GM12878 (cell line): ENCODE data around the gene FMNL3. TPM values are rescaled to one million over a fixed set of nuclear protein-coding genes. Genes with fewer than 3 reads are reported as not detected.

Source experiments
- ATAC-seq: fragments of 200-7000 bp; cut with Tn5 transposase; 3 replicates; pipeline ENCODE4 v1.9.1; 2020; ENCODE audit warnings: mild to moderate bottlenecking, moderate library complexity
- BruUV-seq: library from RNA; stranded (reverse); fragments of 400-500 nt; replicated peaks from 2 replicates; lab custom pipeline; 2021; lab: Mats Ljungman, UMichigan
- CTCF ChIA-PET: fragments of 300-600 bp; sonication (Branson Sonifier 250); formaldehyde crosslinking; extraction: SDS; loops from one replicate; lab custom pipeline; 2021; ENCODE audit warnings: inconsistent platforms; lab: Yijun Ruan, JAX
- POLR2A ChIA-PET: fragments of 350-600 bp; formaldehyde crosslinking; extraction: SDS; loops from one replicate; lab custom pipeline; 2021; ENCODE audit warnings: inconsistent platforms; lab: Charles Lee
- RAD21 ChIA-PET: fragments of 300-600 bp; sonication (Branson Sonifier 250); formaldehyde crosslinking; loops from one replicate; lab custom pipeline; 2023; ENCODE audit warnings: antibody characterized with exemption; ENCODE audit not compliant: unreplicated experiment; lab: Charles Lee
- SMC1A ChIA-PET: fragments of 300-600 bp; sonication (Branson Sonifier 250); formaldehyde crosslinking; loops from one replicate; lab custom pipeline; 2023; ENCODE audit not compliant: unreplicated experiment, uncharacterized antibody; lab: Charles Lee
- DNase-seq: peaks from one replicate; pipeline ENCODE4 v3.0.0-alpha.2; 2011; ENCODE audit warnings: low read depth, low spot score
- FAIRE-seq: peaks from 3 replicates; lab custom pipeline; 2011; peaks lifted over from hg19 to GRCh38; lab: Jason Lieb, UNC
- H2AFZ ChIP-seq: 2 replicates; pipeline ENCODE4 v1.6.0; 2011; ENCODE audit warnings: low read depth, low read length, control low read depth; ENCODE audit not compliant: control insufficient read depth
- H3K27ac ChIP-seq: 2 replicates; pipeline ENCODE4 v1.5.1; 2011; ENCODE audit warnings: control low read depth; ENCODE audit not compliant: control insufficient read depth, insufficient read depth
- H3K27me3 ChIP-seq, 2 experiments: replicated peaks in 1 of 2; 2 replicates each; pipeline versions ENCODE4 v1.6.0 to v1.6.1; 2011; ENCODE audit warnings: low read length in 1 of 2; ENCODE audit not compliant: control insufficient read depth in 2 of 2, insufficient read depth in 2 of 2
- H3K36me3 ChIP-seq, 2 experiments: 2 replicates each; pipeline ENCODE4 v1.5.1; 2011; ENCODE audit warnings: low read length in 1 of 2; ENCODE audit not compliant: control insufficient read depth in 2 of 2, insufficient read depth in 2 of 2
- H3K4me1 ChIP-seq: 2 replicates; pipeline ENCODE4 v1.6.1; 2011; ENCODE audit warnings: mild to moderate bottlenecking, low read length, moderate library complexity, mixed read lengths; ENCODE audit not compliant: control insufficient read depth, insufficient read depth
- H3K4me2 ChIP-seq: 2 replicates; pipeline ENCODE4 v1.6.0; 2011; ENCODE audit warnings: control low read depth; ENCODE audit not compliant: control insufficient read depth, insufficient read depth
- H3K4me3 ChIP-seq: fragments of 200-600 bp; sonication (generic); 2 replicates; pipeline ENCODE4 v1.5.1; 2016
- H3K79me2 ChIP-seq: 2 replicates; pipeline ENCODE4 v1.6.0; 2011; ENCODE audit warnings: low read length; ENCODE audit not compliant: control insufficient read depth, insufficient read depth
- H3K9ac ChIP-seq: 2 replicates; pipeline ENCODE4 v1.8.0; 2011; ENCODE audit warnings: low read length, control low read depth, mixed read lengths; ENCODE audit not compliant: control insufficient read depth, insufficient read depth
- H3K9me3 ChIP-seq: replicated peaks from 3 replicates; pipeline ENCODE4 v1.5.1; 2011; ENCODE audit warnings: mild to moderate bottlenecking, low read length; ENCODE audit not compliant: control insufficient read depth, insufficient read depth
- H4K20me1 ChIP-seq: 2 replicates; pipeline ENCODE4 v1.6.0; 2011; ENCODE audit not compliant: control insufficient read depth, insufficient read depth
- ATF7 ChIP-seq: fragments of 450-650 bp; IDR thresholded peaks from 2 replicates; pipeline ENCODE4 v1.6.1; 2016; ENCODE audit warnings: low read depth, mild to moderate bottlenecking
- BHLHE40 ChIP-seq, 2 experiments: fragments of 450-650 bp in 1 of 2; IDR thresholded peaks; 2 replicates each; pipeline ENCODE4 v1.6.1; 2011 to 2017; ENCODE audit warnings: low read depth in 2 of 2, borderline replicate concordance in 1 of 2, improper control_type of control experiment in 1 of 2, low read length in 1 of 2, mild to moderate bottlenecking in 1 of 2
- BMI1 ChIP-seq: fragments of 450-650 bp; IDR thresholded peaks from 2 replicates; pipeline ENCODE4 v1.6.1; 2016; ENCODE audit warnings: mild to moderate bottlenecking, moderate library complexity, borderline replicate concordance
- BRCA1 ChIP-seq: IDR thresholded peaks from 2 replicates; pipeline ENCODE4 v1.6.1; 2011; ENCODE audit warnings: low read depth, low read length, improper control_type of control experiment
- FOS ChIP-seq: IDR thresholded peaks from 3 replicates; pipeline ENCODE4 v1.6.1; 2011; ENCODE audit warnings: borderline replicate concordance; ENCODE audit not compliant: insufficient read length; ENCODE audit errors: extremely low read depth
- FOXK2 ChIP-seq: fragments of 450-650 bp; IDR thresholded peaks from 2 replicates; pipeline ENCODE4 v1.6.1; 2017; ENCODE audit warnings: mild to moderate bottlenecking, moderate library complexity
- HDAC2 ChIP-seq: fragments of 200-600 bp; sonication (generic); IDR thresholded peaks from 2 replicates; pipeline ENCODE4 v1.6.1; 2017
- MTA3 ChIP-seq: IDR thresholded peaks from 2 replicates; pipeline ENCODE4 v1.6.1; 2012; ENCODE audit warnings: low read length, inconsistent platforms, borderline replicate concordance
- RBBP5 ChIP-seq: fragments of 200-600 bp; sonication (generic); conservative IDR thresholded peaks from 2 replicates; pipeline ENCODE4 v1.6.1; 2016
- SPI1 ChIP-seq: IDR thresholded peaks from 2 replicates; pipeline ENCODE4 v1.6.1; 2011; ENCODE audit warnings: low read depth, mild to moderate bottlenecking, low read length, moderate library complexity, borderline replicate concordance; ENCODE audit not compliant: insufficient read depth
- SREBF2 ChIP-seq: IDR thresholded peaks from 2 replicates; pipeline ENCODE4 v1.6.1; 2012; ENCODE audit warnings: mild to moderate bottlenecking, low read length
- TCF3 ChIP-seq: IDR thresholded peaks from 2 replicates; pipeline ENCODE4 v1.6.1; 2012; ENCODE audit warnings: low read depth, mild to moderate bottlenecking, low read length, borderline replicate concordance; ENCODE audit not compliant: insufficient read depth
- WGBS: methylation state at CpG from one replicate; pipeline ENCODE4 v1.1.6; 2016; ENCODE audit warnings: low lambda C conversion rate; ENCODE audit not compliant: insufficient replicate concordance, insufficient coverage; ENCODE audit errors: missing lambda C conversion rate; 5-methylcytosine and 5-hydroxymethylcytosine counted together
- in situ Hi-C: fragments of 300-500 bp; cut with MboI; formaldehyde crosslinking; loops from 9 replicates; pipeline ENCODE4 v1.14.3; 2018; ENCODE audit warnings: mixed read lengths
- intact Hi-C: fragments of 100-400 bp; cut with micrococcal nuclease; formaldehyde crosslinking; loops from one replicate; pipeline ENCODE4 v1.14.2; 2022; ENCODE audit not compliant: unreplicated experiment
- polyA plus RNA-seq, 11 experiments: library from polyadenylated mRNA; depleted of rRNA in 4 of 11; unstranded in 6 of 11; stranded (reverse) in 5 of 11; fragments of >200 nt; fragmentation: Nextera tagmentation in 4 of 11; fragmentation: Illumina TruSeq in 1 of 11; extraction: Ambion mirVana in 4 of 11; extraction: Trizol in 1 of 11; gene quantifications; 1 replicate in 1 of 11; 2 replicates in 10 of 11; pipeline versions ENCODE4 v1.2.1 to v1.2.3, GENCODE V29; 2011 to 2016; ENCODE audit warnings: inconsistent platforms in 2 of 11, missing spikeins in 2 of 11, low read depth in 1 of 11
- total RNA-seq, 4 experiments: library from RNA; depleted of rRNA in 3 of 4; stranded (reverse); fragments of >200 nt in 3 of 4; fragmentation: Illumina TruSeq in 1 of 4; extraction: Trizol in 1 of 4; gene quantifications; 2 replicates each; pipeline versions ENCODE4 v1.2.1 to v1.2.3, GENCODE V29; 2013 to 2021
- TF ChIP-seq, protein P1 (sequence below): fragments of 450-650 bp; IDR thresholded peaks from 2 replicates; pipeline ENCODE4 v1.6.1; 2017; ENCODE audit warnings: mild to moderate bottlenecking, moderate library complexity
- TF ChIP-seq, protein P2 (sequence below): fragments of 450-650 bp; IDR thresholded peaks from 2 replicates; pipeline ENCODE4 v1.6.1; 2017; ENCODE audit warnings: antibody characterized with exemption, mild to moderate bottlenecking, moderate library complexity
- TF ChIP-seq, protein P3 (sequence below), 3 experiments: IDR thresholded peaks in 2 of 3; conservative IDR thresholded peaks in 1 of 3; 2 replicates each; pipeline ENCODE4 v1.5.1; 2011; ENCODE audit warnings: low read depth in 3 of 3, low read length in 3 of 3, mild to moderate bottlenecking in 3 of 3, control low read depth in 2 of 3, moderate library complexity in 2 of 3, inconsistent platforms in 1 of 3, mixed read lengths in 1 of 3; ENCODE audit not compliant: control insufficient read depth in 2 of 3, insufficient read depth in 1 of 3; ENCODE audit errors: extremely low read depth in 1 of 3

The FMNL3 gene
- total and polyA plus RNA-seq, 10 of the 15 experiments (the other 5 are each of a cell fraction or from before 2014, with no cell fraction given): 3.0 to 64.9 (median 30.9) TPM

DNA sequence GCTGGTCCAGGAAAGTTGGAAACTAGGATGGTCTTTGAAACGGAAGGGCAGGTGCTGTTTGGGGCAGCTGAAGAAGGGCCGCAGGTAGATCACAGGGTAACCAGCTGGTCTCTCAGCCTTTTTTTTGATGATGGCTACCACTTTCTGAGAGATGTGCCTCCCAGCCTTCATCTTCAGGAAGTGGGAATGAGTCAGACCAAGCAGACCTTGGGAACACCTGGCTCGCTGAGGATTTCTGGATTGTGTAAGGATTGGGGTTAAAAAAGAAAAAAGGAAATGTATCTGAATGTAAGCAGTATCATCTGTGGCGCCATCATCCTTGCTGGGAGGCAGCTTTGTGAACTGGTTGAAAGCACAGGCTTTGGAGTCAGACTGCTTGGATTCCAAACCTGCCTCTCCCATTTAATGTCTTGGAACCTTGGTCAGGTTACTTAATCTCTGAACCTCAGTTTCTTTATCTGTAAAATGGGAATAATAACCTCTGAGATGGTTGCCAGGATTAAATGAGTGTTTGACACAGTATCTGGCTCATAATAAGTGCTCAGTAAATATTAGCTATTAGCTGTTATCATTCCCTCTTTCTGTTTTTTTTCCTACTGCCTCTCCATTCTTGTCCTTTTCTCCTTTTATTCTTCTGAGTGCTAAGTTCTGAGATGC is 82.2 kb downstream of the FMNL3 start:
- H3K4me3 ChIP-seq: no peak overlapping the region
- no peaks in the 10 kb centered on the region for H3K9me3 ChIP-seq
- ChIA-PET SMC1A (interaction anchor here (0.7 to 5.5 kb wide), 8 partner anchors 12 to 267 kb away, joined by 3 to 19 read pairs (median 4); no protein-coding TSS in a partner anchor), CTCF (interaction anchor here (0.7 to 7.6 kb wide), 17 partner anchors 11 to 267 kb away, joined by 3 to 57 read pairs (median 4); partner anchors contain the start of gene TMBIM6), POLR2A (interaction anchor here (0.6 to 4.5 kb wide), 8 partner anchors 13 to 293 kb away, joined by 3 to 35 read pairs (median 4); partner anchors contain the start of gene FMNL3), RAD21 (interaction anchor here (0.6 to 1.9 kb wide), 7 partner anchors 78 to 266 kb away, joined by 3 to 9 read pairs (median 4); partner anchors contain the start of gene SPATS2)
- 51% methylated on average over 4 of the region's 4 CpGs for WGBS
- FAIRE-seq (no peak), DNase-seq (no peak), ATAC-seq (no peak)
- no peak overlapping the region for H3K4me2 ChIP-seq
- H3K4me1 ChIP-seq: peaks cover 17% of the 10 kb centered on the region
- H3K9ac ChIP-seq: no peak overlapping the region
- H3K79me2 ChIP-seq: no peaks in the 10 kb centered on the region
- in situ Hi-C loops (no loop called here), intact Hi-C loops (no loop called here)
- H3K27me3 ChIP-seq: no peaks in the 10 kb centered on the region
- no peaks in the 10 kb centered on the region for H4K20me1 ChIP-seq
- H2AFZ ChIP-seq: no peak overlapping the region
- H3K27ac ChIP-seq: no peak overlapping the region
- no peaks in the 10 kb centered on the region for H3K36me3 ChIP-seq
- no TSS peak for BruUV-seq
- TF ChIP-seq HDAC2: no peak
- TF ChIP-seq BHLHE40 (IDR thresholded peaks at IDR 0.05; ENCODE audit: borderline replicate concordance in 1 of 2, low read depth in 2 of 2, low read length in 1 of 2): no peak
- TF ChIP-seq, protein P1, sequence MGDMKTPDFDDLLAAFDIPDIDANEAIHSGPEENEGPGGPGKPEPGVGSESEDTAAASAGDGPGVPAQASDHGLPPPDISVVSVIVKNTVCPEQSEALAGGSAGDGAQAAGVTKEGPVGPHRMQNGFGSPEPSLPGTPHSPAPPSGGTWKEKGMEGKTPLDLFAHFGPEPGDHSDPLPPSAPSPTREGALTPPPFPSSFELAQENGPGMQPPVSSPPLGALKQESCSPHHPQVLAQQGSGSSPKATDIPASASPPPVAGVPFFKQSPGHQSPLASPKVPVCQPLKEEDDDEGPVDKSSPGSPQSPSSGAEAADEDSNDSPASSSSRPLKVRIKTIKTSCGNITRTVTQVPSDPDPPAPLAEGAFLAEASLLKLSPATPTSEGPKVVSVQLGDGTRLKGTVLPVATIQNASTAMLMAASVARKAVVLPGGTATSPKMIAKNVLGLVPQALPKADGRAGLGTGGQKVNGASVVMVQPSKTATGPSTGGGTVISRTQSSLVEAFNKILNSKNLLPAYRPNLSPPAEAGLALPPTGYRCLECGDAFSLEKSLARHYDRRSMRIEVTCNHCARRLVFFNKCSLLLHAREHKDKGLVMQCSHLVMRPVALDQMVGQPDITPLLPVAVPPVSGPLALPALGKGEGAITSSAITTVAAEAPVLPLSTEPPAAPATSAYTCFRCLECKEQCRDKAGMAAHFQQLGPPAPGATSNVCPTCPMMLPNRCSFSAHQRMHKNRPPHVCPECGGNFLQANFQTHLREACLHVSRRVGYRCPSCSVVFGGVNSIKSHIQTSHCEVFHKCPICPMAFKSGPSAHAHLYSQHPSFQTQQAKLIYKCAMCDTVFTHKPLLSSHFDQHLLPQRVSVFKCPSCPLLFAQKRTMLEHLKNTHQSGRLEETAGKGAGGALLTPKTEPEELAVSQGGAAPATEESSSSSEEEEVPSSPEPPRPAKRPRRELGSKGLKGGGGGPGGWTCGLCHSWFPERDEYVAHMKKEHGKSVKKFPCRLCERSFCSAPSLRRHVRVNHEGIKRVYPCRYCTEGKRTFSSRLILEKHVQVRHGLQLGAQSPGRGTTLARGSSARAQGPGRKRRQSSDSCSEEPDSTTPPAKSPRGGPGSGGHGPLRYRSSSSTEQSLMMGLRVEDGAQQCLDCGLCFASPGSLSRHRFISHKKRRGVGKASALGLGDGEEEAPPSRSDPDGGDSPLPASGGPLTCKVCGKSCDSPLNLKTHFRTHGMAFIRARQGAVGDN: no peak
- TF ChIP-seq, protein P2, sequence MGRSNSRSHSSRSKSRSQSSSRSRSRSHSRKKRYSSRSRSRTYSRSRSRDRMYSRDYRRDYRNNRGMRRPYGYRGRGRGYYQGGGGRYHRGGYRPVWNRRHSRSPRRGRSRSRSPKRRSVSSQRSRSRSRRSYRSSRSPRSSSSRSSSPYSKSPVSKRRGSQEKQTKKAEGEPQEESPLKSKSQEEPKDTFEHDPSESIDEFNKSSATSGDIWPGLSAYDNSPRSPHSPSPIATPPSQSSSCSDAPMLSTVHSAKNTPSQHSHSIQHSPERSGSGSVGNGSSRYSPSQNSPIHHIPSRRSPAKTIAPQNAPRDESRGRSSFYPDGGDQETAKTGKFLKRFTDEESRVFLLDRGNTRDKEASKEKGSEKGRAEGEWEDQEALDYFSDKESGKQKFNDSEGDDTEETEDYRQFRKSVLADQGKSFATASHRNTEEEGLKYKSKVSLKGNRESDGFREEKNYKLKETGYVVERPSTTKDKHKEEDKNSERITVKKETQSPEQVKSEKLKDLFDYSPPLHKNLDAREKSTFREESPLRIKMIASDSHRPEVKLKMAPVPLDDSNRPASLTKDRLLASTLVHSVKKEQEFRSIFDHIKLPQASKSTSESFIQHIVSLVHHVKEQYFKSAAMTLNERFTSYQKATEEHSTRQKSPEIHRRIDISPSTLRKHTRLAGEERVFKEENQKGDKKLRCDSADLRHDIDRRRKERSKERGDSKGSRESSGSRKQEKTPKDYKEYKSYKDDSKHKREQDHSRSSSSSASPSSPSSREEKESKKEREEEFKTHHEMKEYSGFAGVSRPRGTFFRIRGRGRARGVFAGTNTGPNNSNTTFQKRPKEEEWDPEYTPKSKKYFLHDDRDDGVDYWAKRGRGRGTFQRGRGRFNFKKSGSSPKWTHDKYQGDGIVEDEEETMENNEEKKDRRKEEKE: no peak
- no peak for TF ChIP-seq BRCA1
- TF ChIP-seq BMI1: no peak
- TF ChIP-seq SREBF2: no peak
- TF ChIP-seq, protein P3, sequence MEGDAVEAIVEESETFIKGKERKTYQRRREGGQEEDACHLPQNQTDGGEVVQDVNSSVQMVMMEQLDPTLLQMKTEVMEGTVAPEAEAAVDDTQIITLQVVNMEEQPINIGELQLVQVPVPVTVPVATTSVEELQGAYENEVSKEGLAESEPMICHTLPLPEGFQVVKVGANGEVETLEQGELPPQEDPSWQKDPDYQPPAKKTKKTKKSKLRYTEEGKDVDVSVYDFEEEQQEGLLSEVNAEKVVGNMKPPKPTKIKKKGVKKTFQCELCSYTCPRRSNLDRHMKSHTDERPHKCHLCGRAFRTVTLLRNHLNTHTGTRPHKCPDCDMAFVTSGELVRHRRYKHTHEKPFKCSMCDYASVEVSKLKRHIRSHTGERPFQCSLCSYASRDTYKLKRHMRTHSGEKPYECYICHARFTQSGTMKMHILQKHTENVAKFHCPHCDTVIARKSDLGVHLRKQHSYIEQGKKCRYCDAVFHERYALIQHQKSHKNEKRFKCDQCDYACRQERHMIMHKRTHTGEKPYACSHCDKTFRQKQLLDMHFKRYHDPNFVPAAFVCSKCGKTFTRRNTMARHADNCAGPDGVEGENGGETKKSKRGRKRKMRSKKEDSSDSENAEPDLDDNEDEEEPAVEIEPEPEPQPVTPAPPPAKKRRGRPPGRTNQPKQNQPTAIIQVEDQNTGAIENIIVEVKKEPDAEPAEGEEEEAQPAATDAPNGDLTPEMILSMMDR (IDR thresholded peaks at IDR 0.05 in 2 of 3, conservative IDR thresholded peaks at IDR 0.05 in 1 of 3; ENCODE audit: control insufficient read depth in 2 of 3, extremely low read depth in 1 of 3, insufficient read depth in 1 of 3, low read depth in 3 of 3, low read length in 3 of 3): no peak
- no peak for TF ChIP-seq RBBP5
- no peak for TF ChIP-seq FOXK2
- no peak for TF ChIP-seq MTA3
- TF ChIP-seq SPI1: no peak
- no peak for TF ChIP-seq TCF3
- no peak for TF ChIP-seq FOS
- TF ChIP-seq ATF7: no peak
